IMR-90 (cell line): ENCODE data around the gene DYNC1H1. TPM values are rescaled to one million over a fixed set of nuclear protein-coding genes. Genes with fewer than 3 reads are reported as not detected.

Experiments used
- ATAC-seq: fragments of 200-7000 bp; cut with Tn5 transposase; 2 replicates; pipeline ENCODE4 v1.9.1; 2020; ENCODE audit warnings: low read depth, mild to moderate bottlenecking, moderate library complexity
- BruUV-seq: library from RNA; stranded (reverse); fragments of 400-500 nt; replicated peaks from 2 replicates; lab custom pipeline; 2021; lab: Mats Ljungman, UMichigan
- CTCF ChIA-PET: fragments of 300-600 bp; formaldehyde crosslinking; extraction: SDS; loops from one replicate; lab custom pipeline; 2021; ENCODE audit warnings: antibody characterized with exemption; lab: Yijun Ruan, JAX
- POLR2A ChIA-PET: fragments of 300-600 bp; sonication (Branson Sonifier 250); formaldehyde crosslinking; loops from one replicate; lab custom pipeline; 2022; ENCODE audit warnings: antibody characterized with exemption; ENCODE audit not compliant: unreplicated experiment; lab: Charles Lee
- DNase-seq: peaks from one replicate; pipeline ENCODE4 v3.0.0; 2013
- H2AFZ ChIP-seq: replicated peaks from 2 replicates; pipeline ENCODE3; 2013; ENCODE audit warnings: low read length, mild to moderate bottlenecking; ENCODE audit not compliant: poor library complexity
- H2AK5ac ChIP-seq: 2 replicates; pipeline ENCODE4 v1.6.1; 2013; ENCODE audit warnings: low read depth, low read length, inconsistent platforms
- H2AK9ac ChIP-seq: replicated peaks from 2 replicates; pipeline ENCODE3; 2013; ENCODE audit warnings: mild to moderate bottlenecking, low read depth, low read length, moderate library complexity; ENCODE audit not compliant: poor library complexity
- H2BK120ac ChIP-seq: 2 replicates; pipeline ENCODE4 v1.6.1; 2013; ENCODE audit warnings: low read depth, low read length, inconsistent platforms
- H2BK15ac ChIP-seq: 3 replicates; pipeline ENCODE4 v1.6.1; 2013; ENCODE audit warnings: low read depth, low read length, inconsistent platforms
- H2BK20ac ChIP-seq: 2 replicates; pipeline ENCODE4 v1.6.1; 2013; ENCODE audit warnings: low read depth, mild to moderate bottlenecking, inconsistent platforms, low read length, moderate library complexity
- H2BK5ac ChIP-seq: 2 replicates; pipeline ENCODE4 v1.6.1; 2013; ENCODE audit warnings: mild to moderate bottlenecking, low read depth, low read length, inconsistent platforms; ENCODE audit not compliant: poor library complexity, severe bottlenecking
- H3K14ac ChIP-seq: replicated peaks from 2 replicates; pipeline ENCODE4 v1.6.1; 2013; ENCODE audit warnings: low read depth, low read length, inconsistent platforms
- H3K18ac ChIP-seq: 2 replicates; pipeline ENCODE4 v1.6.1; 2013; ENCODE audit warnings: low read depth, low read length, control low read depth
- H3K23ac ChIP-seq: 2 replicates; pipeline ENCODE4 v1.6.1; 2013; ENCODE audit warnings: low read depth, low read length, inconsistent platforms
- H3K27ac ChIP-seq: 2 replicates; pipeline ENCODE4 v1.5.1; 2013; ENCODE audit warnings: mild to moderate bottlenecking, control low read depth, low read length; ENCODE audit not compliant: insufficient read depth
- H3K27me3 ChIP-seq: 2 replicates; pipeline ENCODE4 v1.6.1; 2013; ENCODE audit warnings: low read length; ENCODE audit not compliant: control insufficient read depth, insufficient read depth
- H3K36me3 ChIP-seq: 2 replicates; pipeline ENCODE4 v1.6.1; 2013; ENCODE audit warnings: low read length, mixed read lengths; ENCODE audit not compliant: control insufficient read depth, insufficient read depth
- H3K4ac ChIP-seq: 2 replicates; pipeline ENCODE4 v1.6.1; 2013; ENCODE audit warnings: low read depth, low read length, inconsistent platforms
- H3K4me1 ChIP-seq: 2 replicates; pipeline ENCODE4 v1.6.1; 2013; ENCODE audit warnings: low read length, mixed read lengths; ENCODE audit not compliant: control insufficient read depth, insufficient read depth
- H3K4me2 ChIP-seq: 2 replicates; pipeline ENCODE4 v1.6.1; 2013; ENCODE audit warnings: low read depth, mild to moderate bottlenecking, control low read depth, low read length, moderate library complexity
- H3K4me3 ChIP-seq: 2 replicates; pipeline ENCODE4 v1.5.1; 2013; ENCODE audit warnings: low read depth, mild to moderate bottlenecking, control low read depth, low read length, moderate library complexity; ENCODE audit not compliant: insufficient read depth
- H3K56ac ChIP-seq: 2 replicates; pipeline ENCODE4 v1.6.1; 2013; ENCODE audit warnings: low read length, inconsistent platforms; ENCODE audit not compliant: insufficient read depth; ENCODE audit errors: extremely low read depth
- H3K79me1 ChIP-seq, 2 experiments: 2 replicates each; pipeline ENCODE4 v1.6.1; 2013; ENCODE audit warnings: low read length in 2 of 2, inconsistent platforms in 1 of 2, low read depth in 1 of 2
- H3K9ac ChIP-seq: 2 replicates; pipeline ENCODE4 v1.6.1; 2013; ENCODE audit warnings: low read depth, low read length, control low read depth
- H3K9me1 ChIP-seq: 2 replicates; pipeline ENCODE4 v1.6.1; 2013; ENCODE audit warnings: low read length, inconsistent platforms; ENCODE audit not compliant: insufficient read depth
- H3K9me3 ChIP-seq: 2 replicates; pipeline ENCODE4 v1.6.1; 2013; ENCODE audit warnings: low read length; ENCODE audit not compliant: control insufficient read depth, insufficient read depth
- H4K20me1 ChIP-seq: 2 replicates; pipeline ENCODE4 v1.6.1; 2013; ENCODE audit warnings: low read length, inconsistent platforms; ENCODE audit not compliant: insufficient read depth
- H4K5ac ChIP-seq: 2 replicates; pipeline ENCODE4 v1.6.1; 2013; ENCODE audit warnings: mild to moderate bottlenecking, low read depth, low read length, control low read depth
- H4K8ac ChIP-seq, 2 experiments: 2 replicates each; pipeline ENCODE4 v1.6.1; 2013; ENCODE audit warnings: low read depth in 2 of 2, low read length in 2 of 2, control low read depth in 1 of 2, inconsistent platforms in 1 of 2
- H4K91ac ChIP-seq: 2 replicates; pipeline ENCODE4 v1.6.1; 2013; ENCODE audit warnings: low read depth, low read length, inconsistent platforms; ENCODE audit not compliant: insufficient read depth
- CHD1 ChIP-seq: IDR thresholded peaks from 2 replicates; pipeline ENCODE4 v1.6.1; 2012; ENCODE audit warnings: low read depth, low read length, improper control_type of control experiment
- MAFK ChIP-seq: IDR thresholded peaks from 2 replicates; pipeline ENCODE4 v1.6.1; 2012; ENCODE audit warnings: low read depth, low read length, improper control_type of control experiment
- POLR2A ChIP-seq: IDR thresholded peaks from 2 replicates; pipeline ENCODE4 v1.6.1; 2012; ENCODE audit warnings: mild to moderate bottlenecking, low read depth, low read length
- RAD21 ChIP-seq: IDR thresholded peaks from 2 replicates; pipeline ENCODE4 v1.6.1; 2012; ENCODE audit warnings: low read length, improper control_type of control experiment
- RCOR1 ChIP-seq: IDR thresholded peaks from 2 replicates; pipeline ENCODE4 v1.6.1; 2012; ENCODE audit warnings: mild to moderate bottlenecking, low read length, improper control_type of control experiment; ENCODE audit not compliant: insufficient replicate concordance
- WGBS, 2 experiments: methylation state at CpG; one replicate each; pipeline versions ENCODE4 v1.1.5 to v1.1.7; 2013; ENCODE audit warnings: missing lambda C conversion rate in 2 of 2; ENCODE audit not compliant: insufficient read length in 1 of 2; ENCODE audit errors: extremely low coverage in 2 of 2; 5-methylcytosine and 5-hydroxymethylcytosine counted together
- dilution Hi-C: fragments of 300-500 bp; cut with HindIII; formaldehyde crosslinking; loops from one replicate; pipeline ENCODE4 v1.14.3; 2018; ENCODE audit warnings: low sequenced_read_pairs; ENCODE audit not compliant: unreplicated experiment
- in situ Hi-C: fragments of 300-500 bp; cut with MboI; formaldehyde crosslinking; loops from 3 replicates; pipeline ENCODE4 v1.14.3; 2019; ENCODE audit warnings: low sequenced_read_pairs, inconsistent platforms, mixed read lengths
- intact Hi-C: fragments of 100-400 bp; cut with micrococcal nuclease; formaldehyde crosslinking; loops from 2 replicates; pipeline ENCODE4 v1.10.0; 2022
- polyA plus RNA-seq, 3 experiments: library from polyadenylated mRNA; depleted of rRNA; stranded (reverse); fragments of >200 nt; gene quantifications; 2 replicates each; pipeline ENCODE4 v1.2.3, GENCODE V29; 2012; ENCODE audit warnings: low replicate concordance in 1 of 3
- total RNA-seq: library from RNA; depleted of rRNA; stranded (reverse); fragments of >200 nt; gene quantifications from 2 replicates; pipeline ENCODE4 v1.2.3, GENCODE V29; 2012
- TF ChIP-seq, protein P1 (sequence below): fragments of 150-350 bp; IDR thresholded peaks from 2 replicates; pipeline ENCODE4 v1.6.1; 2017; ENCODE audit warnings: mild to moderate bottlenecking, antibody characterized with exemption, low read length, low read depth

DYNC1H1 gene
- total and polyA plus RNA-seq, 2 of the 4 experiments (the other 2 are of a cell fraction): 240 to 670 TPM

DNA sequence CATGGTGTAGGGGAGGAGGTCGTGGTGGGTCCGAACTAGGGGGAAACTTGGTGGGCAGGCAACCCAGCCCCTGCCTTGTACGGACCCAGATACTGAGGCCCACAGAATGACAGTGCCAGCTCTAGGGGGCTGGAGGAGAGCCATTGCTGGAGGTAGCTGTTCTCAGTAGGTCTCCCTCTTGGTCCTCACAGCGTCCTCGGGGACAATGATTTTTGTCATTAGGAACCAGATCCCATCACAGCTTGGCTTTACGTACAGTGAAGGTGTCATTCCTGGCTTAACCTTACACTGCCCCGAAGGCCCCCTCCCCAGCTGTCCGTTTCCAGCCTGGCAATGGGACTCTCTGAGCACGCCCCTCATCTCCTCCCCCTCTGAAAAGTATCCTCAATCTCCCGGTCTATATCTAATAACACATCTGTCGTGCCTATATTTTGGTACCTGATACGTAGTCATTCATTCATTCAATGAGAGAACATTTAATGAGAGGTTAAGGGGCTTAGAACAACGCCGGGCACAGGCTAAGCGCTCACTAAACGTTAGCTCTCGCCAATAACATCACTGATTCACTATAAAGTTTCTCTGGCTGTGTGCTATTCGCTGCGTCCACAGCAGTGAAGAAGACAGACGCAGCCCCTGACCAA, 597 bp upstream of the DYNC1H1 start (continued):
- TF ChIP-seq RAD21: no peak

DNA sequence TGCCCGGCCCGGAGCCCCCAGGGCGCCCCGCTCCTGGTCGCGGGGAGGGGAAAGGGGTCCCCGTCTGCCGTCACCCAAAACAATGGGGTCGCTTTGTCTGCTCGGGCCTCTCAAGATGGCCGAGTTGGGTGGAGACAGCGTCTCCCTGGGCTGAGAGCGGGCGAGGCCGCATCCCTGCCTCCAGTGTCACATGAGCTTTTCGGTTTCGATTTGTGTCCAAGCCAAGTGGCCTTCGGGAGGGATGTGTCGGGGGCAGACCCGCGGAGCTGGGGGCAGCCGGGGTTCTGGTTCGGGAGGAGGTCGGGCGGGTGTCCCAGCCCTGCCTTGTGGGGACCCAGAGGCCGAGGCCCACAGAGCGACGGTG, 790 bp downstream of the DYNC1H1 start:
- no peak overlapping the region; the same call in 1 of the 2 replicates for H4K5ac ChIP-seq
- H3K9me3 ChIP-seq: no peaks in the 10 kb centered on the region
- TF ChIP-seq CHD1: no peak
- no peak for TF ChIP-seq RCOR1
- TF ChIP-seq, protein P1, sequence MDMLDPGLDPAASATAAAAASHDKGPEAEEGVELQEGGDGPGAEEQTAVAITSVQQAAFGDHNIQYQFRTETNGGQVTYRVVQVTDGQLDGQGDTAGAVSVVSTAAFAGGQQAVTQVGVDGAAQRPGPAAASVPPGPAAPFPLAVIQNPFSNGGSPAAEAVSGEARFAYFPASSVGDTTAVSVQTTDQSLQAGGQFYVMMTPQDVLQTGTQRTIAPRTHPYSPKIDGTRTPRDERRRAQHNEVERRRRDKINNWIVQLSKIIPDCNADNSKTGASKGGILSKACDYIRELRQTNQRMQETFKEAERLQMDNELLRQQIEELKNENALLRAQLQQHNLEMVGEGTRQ: peak; percentile 54
- no peak for TF ChIP-seq POLR2A
- TF ChIP-seq MAFK: no peak
- peaks cover 41% of the 10 kb centered on the region for H4K20me1 ChIP-seq
- peaks cover 0 to 50% of the 10 kb centered on the region in 2 experiments; a peak in 3 of 4 replicates for H3K79me1 ChIP-seq
- no peak overlapping the region for H2BK20ac ChIP-seq
- peaks cover 16% of the 10 kb centered on the region for H3K9me1 ChIP-seq
- WGBS, 2 experiments: 2% methylated on average over 19 of the region's 28 CpGs; no CpG with 5 or more reads in 1 of the 2 experiments
- ATAC-seq (peak; percentile 33), DNase-seq (peak; percentile 57)
- dilution Hi-C loops: no loop called here
- ChIA-PET CTCF (no interaction called here), POLR2A (no interaction called here)
- no peak overlapping the region; the same call in 1 of the 2 replicates for H2BK120ac ChIP-seq
- H3K56ac ChIP-seq: peak overlapping the region; percentile 37; the same call in 1 of the 2 replicates
- H3K9ac ChIP-seq: peak overlapping the region; percentile 91
- H2AK5ac ChIP-seq: peak overlapping the region; percentile 66
- H3K18ac ChIP-seq: peak overlapping the region; percentile 4; the same call in 1 of the 2 replicates
- H3K4ac ChIP-seq: peak overlapping the region; percentile 74
- H3K4me3 ChIP-seq: peak overlapping the region; percentile 99
- intact Hi-C loops: no loop called here
- H2BK15ac ChIP-seq: 0 out of 3 replicates have a peak overlapping the region, but pooled peaks have one; percentile 21
- peak overlapping the region; percentile 84 for H2BK5ac ChIP-seq
- in situ Hi-C loops: loop anchor here (25.0 kb wide), 1 partner anchor 347 kb away; the partner anchor contains the start of genes MOK and ZNF839
- H4K8ac ChIP-seq: peak overlapping the region; percentile 23 to 52; a peak in 3 of 4 replicates
- peaks cover 11% of the 10 kb centered on the region for H3K4me1 ChIP-seq
- H3K4me2 ChIP-seq: peak overlapping the region; percentile 100
- H3K27me3 ChIP-seq: no peaks in the 10 kb centered on the region
- peaks cover 8% of the 10 kb centered on the region for H3K36me3 ChIP-seq
- peak overlapping the region; percentile 96 for H2AK9ac ChIP-seq
- H3K14ac ChIP-seq: peak overlapping the region; percentile 94
- peak overlapping the region; percentile 95 for H3K27ac ChIP-seq
- peak overlapping the region; percentile 38; the same call in 1 of the 2 replicates for H4K91ac ChIP-seq
- H3K23ac ChIP-seq: peak overlapping the region; percentile 97
- H2AFZ ChIP-seq: peak overlapping the region; percentile 92
- BruUV-seq: no TSS peak
